ENCODE results near the gene IL17F. TPM values are rescaled to one million over a fixed set of nuclear protein-coding genes. Genes with fewer than 3 reads are reported as not detected.

IL17F gene
- total and polyA plus RNA-seq, 2 experiments from 2014 or later: not detected

GRCh38 chr6:52241819-52242218 is 2.5 kb downstream of the IL17F start (continued):
- TF ChIP-seq REST (IDR thresholded peaks at IDR 0.05; ENCODE audit: unreplicated experiment) (no peak), NANOG (IDR thresholded peaks at IDR 0.05; ENCODE audit: borderline replicate concordance) (no peak), EZH2phosphoT487 (IDR thresholded peaks at IDR 0.05; ENCODE audit: unreplicated experiment) (no peak), ZNF331 (CRISPR knock-in tag; IDR thresholded peaks at IDR 0.05; ENCODE audit: low read depth) (no peak), STAT1 (IDR thresholded peaks at IDR 0.05; ENCODE audit: unreplicated experiment) (no peak)

- Histone ChIP-seq H3K4me3 (no peak overlapping the region), H3K79me2 (replicated peaks; ENCODE audit: insufficient read depth) (no peaks in the 10 kb centered on the region), H4K20me1 (replicated peaks; ENCODE audit: insufficient read depth) (no peaks in the 10 kb centered on the region), H3F3A (replicated peaks; ENCODE audit: low read depth) (no peaks in the 10 kb centered on the region), H2AFZ (peak overlapping the region; percentile 88), H3K4me2 (no peak overlapping the region), H3K36me3 (ENCODE audit: insufficient read depth) (no peaks in the 10 kb centered on the region), H3K27me3 (ENCODE audit: insufficient read depth) (no peaks in the 10 kb centered on the region), H3K9me2 (ENCODE audit: insufficient read depth) (0 out of 2 replicates have a peak, but pooled peaks cover 3% of the 10 kb centered on the region), H3K4me1 (ENCODE audit: insufficient read depth) (no peaks in the 10 kb centered on the region), H3K27ac (ENCODE audit: low read depth) (no peak overlapping the region)
- peaks cover 5% of the 10 kb centered on the region for H3K4me1 Mint-ChIP-seq
- H3K4me3 Mint-ChIP-seq: no peak overlapping the region
- DNase-seq (ENCODE audit: low spot score): peak; percentile 81
- no peak overlapping the region for H3K27ac Mint-ChIP-seq
- H3K36me3 Mint-ChIP-seq (ENCODE audit: low read depth): no peaks in the 10 kb centered on the region
- peaks cover 2% of the 10 kb centered on the region for H3K27me3 Mint-ChIP-seq (ENCODE audit: insufficient read depth, low read depth, poor library complexity)
- no peaks in the 10 kb centered on the region for H3K9me3 Mint-ChIP-seq
- ATAC-seq: peak; percentile 98
- TF ChIP-seq POLR2AphosphoS5 (IDR thresholded peaks at IDR 0.05; ENCODE audit: low read depth) (no peak), EZH2 (IDR thresholded peaks at IDR 0.05; ENCODE audit: low read depth, unreplicated experiment) (no peak), EZH2phosphoT487 (IDR thresholded peaks at IDR 0.05; ENCODE audit: unreplicated experiment) (no peak), ETS1 (IDR thresholded peaks at IDR 0.05) (no peak), NANOG (IDR thresholded peaks at IDR 0.05; ENCODE audit: borderline replicate concordance) (no peak), STAT1 (IDR thresholded peaks at IDR 0.05; ENCODE audit: unreplicated experiment) (no peak), ZNF114 (CRISPR knock-in tag; IDR thresholded peaks at IDR 0.05) (no peak), ZNF331 (CRISPR knock-in tag; IDR thresholded peaks at IDR 0.05; ENCODE audit: low read depth) (no peak), REST (IDR thresholded peaks at IDR 0.05; ENCODE audit: unreplicated experiment) (no peak), CREB1 (CRISPR knock-in tag; IDR thresholded peaks at IDR 0.05; ENCODE audit: low read depth) (no peak), CTCF (conservative IDR thresholded peaks at IDR 0.05; ENCODE audit: low read depth in 2 of 2) (peak; percentile 69 to 91), JUNB (IDR thresholded peaks at IDR 0.05; ENCODE audit: unreplicated experiment) (no peak)
Observed at GRCh38 chr6:52233975-52234823, 10.1 kb downstream of the IL17F start.

Measured in GM23338 (cell line).